IMR-90 (cell line): ENCODE measurements around the gene PRKCA. TPM values are rescaled to one million over a fixed set of nuclear protein-coding genes. Genes with fewer than 3 reads are reported as not detected.

Experiments used
- ATAC-seq: fragments of 200-7000 bp; cut with Tn5 transposase; 2 replicates; pipeline ENCODE4 v1.9.1; 2020; ENCODE audit warnings: low read depth, mild to moderate bottlenecking, moderate library complexity
- BruUV-seq: library from RNA; stranded (reverse); fragments of 400-500 nt; replicated peaks from 2 replicates; lab custom pipeline; 2021; lab: Mats Ljungman, UMichigan
- CTCF ChIA-PET: fragments of 300-600 bp; formaldehyde crosslinking; extraction: SDS; loops from one replicate; lab custom pipeline; 2021; ENCODE audit warnings: antibody characterized with exemption; lab: Yijun Ruan, JAX
- POLR2A ChIA-PET: fragments of 300-600 bp; sonication (Branson Sonifier 250); formaldehyde crosslinking; loops from one replicate; lab custom pipeline; 2022; ENCODE audit warnings: antibody characterized with exemption; ENCODE audit not compliant: unreplicated experiment; lab: Charles Lee
- DNase-seq: peaks from one replicate; pipeline ENCODE4 v3.0.0; 2013
- H2AFZ ChIP-seq: replicated peaks from 2 replicates; pipeline ENCODE3; 2013; ENCODE audit warnings: low read length, mild to moderate bottlenecking; ENCODE audit not compliant: poor library complexity
- H2AK5ac ChIP-seq: 2 replicates; pipeline ENCODE4 v1.6.1; 2013; ENCODE audit warnings: low read depth, low read length, inconsistent platforms
- H2AK9ac ChIP-seq: replicated peaks from 2 replicates; pipeline ENCODE3; 2013; ENCODE audit warnings: mild to moderate bottlenecking, low read depth, low read length, moderate library complexity; ENCODE audit not compliant: poor library complexity
- H2BK120ac ChIP-seq: 2 replicates; pipeline ENCODE4 v1.6.1; 2013; ENCODE audit warnings: low read depth, low read length, inconsistent platforms
- H2BK15ac ChIP-seq: 3 replicates; pipeline ENCODE4 v1.6.1; 2013; ENCODE audit warnings: low read depth, low read length, inconsistent platforms
- H2BK20ac ChIP-seq: 2 replicates; pipeline ENCODE4 v1.6.1; 2013; ENCODE audit warnings: low read depth, mild to moderate bottlenecking, inconsistent platforms, low read length, moderate library complexity
- H2BK5ac ChIP-seq: 2 replicates; pipeline ENCODE4 v1.6.1; 2013; ENCODE audit warnings: mild to moderate bottlenecking, low read depth, low read length, inconsistent platforms; ENCODE audit not compliant: poor library complexity, severe bottlenecking
- H3K14ac ChIP-seq: replicated peaks from 2 replicates; pipeline ENCODE4 v1.6.1; 2013; ENCODE audit warnings: low read depth, low read length, inconsistent platforms
- H3K18ac ChIP-seq: 2 replicates; pipeline ENCODE4 v1.6.1; 2013; ENCODE audit warnings: low read depth, low read length, control low read depth
- H3K23ac ChIP-seq: 2 replicates; pipeline ENCODE4 v1.6.1; 2013; ENCODE audit warnings: low read depth, low read length, inconsistent platforms
- H3K27ac ChIP-seq: 2 replicates; pipeline ENCODE4 v1.5.1; 2013; ENCODE audit warnings: mild to moderate bottlenecking, control low read depth, low read length; ENCODE audit not compliant: insufficient read depth
- H3K27me3 ChIP-seq: 2 replicates; pipeline ENCODE4 v1.6.1; 2013; ENCODE audit warnings: low read length; ENCODE audit not compliant: control insufficient read depth, insufficient read depth
- H3K36me3 ChIP-seq: 2 replicates; pipeline ENCODE4 v1.6.1; 2013; ENCODE audit warnings: low read length, mixed read lengths; ENCODE audit not compliant: control insufficient read depth, insufficient read depth
- H3K4ac ChIP-seq: 2 replicates; pipeline ENCODE4 v1.6.1; 2013; ENCODE audit warnings: low read depth, low read length, inconsistent platforms
- H3K4me1 ChIP-seq: 2 replicates; pipeline ENCODE4 v1.6.1; 2013; ENCODE audit warnings: low read length, mixed read lengths; ENCODE audit not compliant: control insufficient read depth, insufficient read depth
- H3K4me2 ChIP-seq: 2 replicates; pipeline ENCODE4 v1.6.1; 2013; ENCODE audit warnings: low read depth, mild to moderate bottlenecking, control low read depth, low read length, moderate library complexity
- H3K4me3 ChIP-seq: 2 replicates; pipeline ENCODE4 v1.5.1; 2013; ENCODE audit warnings: low read depth, mild to moderate bottlenecking, control low read depth, low read length, moderate library complexity; ENCODE audit not compliant: insufficient read depth
- H3K56ac ChIP-seq: 2 replicates; pipeline ENCODE4 v1.6.1; 2013; ENCODE audit warnings: low read length, inconsistent platforms; ENCODE audit not compliant: insufficient read depth; ENCODE audit errors: extremely low read depth
- H3K79me1 ChIP-seq, 2 experiments: 2 replicates each; pipeline ENCODE4 v1.6.1; 2013; ENCODE audit warnings: low read length in 2 of 2, inconsistent platforms in 1 of 2, low read depth in 1 of 2
- H3K9ac ChIP-seq: 2 replicates; pipeline ENCODE4 v1.6.1; 2013; ENCODE audit warnings: low read depth, low read length, control low read depth
- H3K9me1 ChIP-seq: 2 replicates; pipeline ENCODE4 v1.6.1; 2013; ENCODE audit warnings: low read length, inconsistent platforms; ENCODE audit not compliant: insufficient read depth
- H3K9me3 ChIP-seq: 2 replicates; pipeline ENCODE4 v1.6.1; 2013; ENCODE audit warnings: low read length; ENCODE audit not compliant: control insufficient read depth, insufficient read depth
- H4K20me1 ChIP-seq: 2 replicates; pipeline ENCODE4 v1.6.1; 2013; ENCODE audit warnings: low read length, inconsistent platforms; ENCODE audit not compliant: insufficient read depth
- H4K5ac ChIP-seq: 2 replicates; pipeline ENCODE4 v1.6.1; 2013; ENCODE audit warnings: mild to moderate bottlenecking, low read depth, low read length, control low read depth
- H4K8ac ChIP-seq, 2 experiments: 2 replicates each; pipeline ENCODE4 v1.6.1; 2013; ENCODE audit warnings: low read depth in 2 of 2, low read length in 2 of 2, control low read depth in 1 of 2, inconsistent platforms in 1 of 2
- H4K91ac ChIP-seq: 2 replicates; pipeline ENCODE4 v1.6.1; 2013; ENCODE audit warnings: low read depth, low read length, inconsistent platforms; ENCODE audit not compliant: insufficient read depth
- CEBPB ChIP-seq: IDR thresholded peaks from 2 replicates; pipeline ENCODE4 v1.6.1; 2012; ENCODE audit warnings: low read depth, low read length, improper control_type of control experiment
- FOS ChIP-seq: fragments of 150-350 bp; IDR thresholded peaks from 2 replicates; pipeline ENCODE4 v1.6.1; 2016; ENCODE audit warnings: low read depth, low read length
- NFE2L2 ChIP-seq: fragments of 150-350 bp; IDR thresholded peaks from 2 replicates; pipeline ENCODE4 v1.6.1; 2016; ENCODE audit warnings: low read depth, mild to moderate bottlenecking, low read length
- POLR2A ChIP-seq: IDR thresholded peaks from 2 replicates; pipeline ENCODE4 v1.6.1; 2012; ENCODE audit warnings: mild to moderate bottlenecking, low read depth, low read length
- WGBS, 2 experiments: methylation state at CpG; one replicate each; pipeline versions ENCODE4 v1.1.5 to v1.1.7; 2013; ENCODE audit warnings: missing lambda C conversion rate in 2 of 2; ENCODE audit not compliant: insufficient read length in 1 of 2; ENCODE audit errors: extremely low coverage in 2 of 2; 5-methylcytosine and 5-hydroxymethylcytosine counted together
- dilution Hi-C: fragments of 300-500 bp; cut with HindIII; formaldehyde crosslinking; loops from one replicate; pipeline ENCODE4 v1.14.3; 2018; ENCODE audit warnings: low sequenced_read_pairs; ENCODE audit not compliant: unreplicated experiment
- in situ Hi-C: fragments of 300-500 bp; cut with MboI; formaldehyde crosslinking; loops from 3 replicates; pipeline ENCODE4 v1.14.3; 2019; ENCODE audit warnings: low sequenced_read_pairs, inconsistent platforms, mixed read lengths
- intact Hi-C: fragments of 100-400 bp; cut with micrococcal nuclease; formaldehyde crosslinking; loops from 2 replicates; pipeline ENCODE4 v1.10.0; 2022
- polyA plus RNA-seq, 3 experiments: library from polyadenylated mRNA; depleted of rRNA; stranded (reverse); fragments of >200 nt; gene quantifications; 2 replicates each; pipeline ENCODE4 v1.2.3, GENCODE V29; 2012; ENCODE audit warnings: low replicate concordance in 1 of 3
- total RNA-seq: library from RNA; depleted of rRNA; stranded (reverse); fragments of >200 nt; gene quantifications from 2 replicates; pipeline ENCODE4 v1.2.3, GENCODE V29; 2012

Gene PRKCA
- total and polyA plus RNA-seq, 2 of the 4 experiments (the other 2 are of a cell fraction), result 31.0 to 46.0 TPM

- H3K27me3 ChIP-seq, result no peaks in the 10 kb centered on the region
- H4K5ac ChIP-seq, result no peak overlapping the region
- DNase-seq, result peak; percentile 73
- no peak overlapping the region for H3K14ac ChIP-seq
- H3K9me3 ChIP-seq, result peaks cover 2% of the 10 kb centered on the region; the same call in 1 of the 2 replicates
- intact Hi-C loops (no loop called here), dilution Hi-C loops (no loop called here), in situ Hi-C loops (no loop called here)
- no TSS peak for BruUV-seq
- no peak overlapping the region for H3K56ac ChIP-seq
- CTCF ChIA-PET, result interaction anchor here (0.6 kb wide), 1 partner anchor 28 kb away, joined by 3 read pairs; no protein-coding TSS in a partner anchor
- H3K79me1 ChIP-seq, result no peaks in the 10 kb centered on the region
- H3K18ac ChIP-seq, result no peak overlapping the region
- no peak overlapping the region for H3K4ac ChIP-seq
- no peak overlapping the region for H2BK120ac ChIP-seq
- TF ChIP-seq FOS, result peak; percentile 72; the same call in 1 of the 2 replicates
- TF ChIP-seq POLR2A, result no peak
- TF ChIP-seq NFE2L2, result no peak
- TF ChIP-seq CEBPB, result peak; percentile 69
- ATAC-seq, result peak; percentile 85
- H3K27ac ChIP-seq, result no peak overlapping the region
- no peak overlapping the region for H2BK20ac ChIP-seq
- no peak overlapping the region for H3K4me2 ChIP-seq
- H3K4me1 ChIP-seq, result no peaks in the 10 kb centered on the region
- H2AFZ ChIP-seq, result no peak overlapping the region
- H3K9ac ChIP-seq, result no peak overlapping the region
- peaks cover 7% of the 10 kb centered on the region; the same call in 1 of the 2 replicates for H3K9me1 ChIP-seq
- H4K8ac ChIP-seq, result no peak overlapping the region
- no peak overlapping the region for H2BK5ac ChIP-seq
- no peak overlapping the region for H4K91ac ChIP-seq
- WGBS, 2 experiments, result no CpG with 5 or more reads among the region's 1 CpG
- H2BK15ac ChIP-seq, result no peak overlapping the region
- POLR2A ChIA-PET, result interaction anchor here (0.6 kb wide), 1 partner anchor 436 kb away, joined by 5 read pairs; no protein-coding TSS in a partner anchor
- no peak overlapping the region for H3K4me3 ChIP-seq
- no peak overlapping the region for H3K23ac ChIP-seq
- H2AK9ac ChIP-seq, result no peak overlapping the region
- H2AK5ac ChIP-seq, result no peak overlapping the region
- peaks cover 16% of the 10 kb centered on the region for H3K36me3 ChIP-seq
- no peaks in the 10 kb centered on the region for H4K20me1 ChIP-seq
Observed at GRCh38 chr17:66702106-66702936, 399.9 kb downstream of the PRKCA start.
